ENCODE data around the gene IFNA6.

DNA sequence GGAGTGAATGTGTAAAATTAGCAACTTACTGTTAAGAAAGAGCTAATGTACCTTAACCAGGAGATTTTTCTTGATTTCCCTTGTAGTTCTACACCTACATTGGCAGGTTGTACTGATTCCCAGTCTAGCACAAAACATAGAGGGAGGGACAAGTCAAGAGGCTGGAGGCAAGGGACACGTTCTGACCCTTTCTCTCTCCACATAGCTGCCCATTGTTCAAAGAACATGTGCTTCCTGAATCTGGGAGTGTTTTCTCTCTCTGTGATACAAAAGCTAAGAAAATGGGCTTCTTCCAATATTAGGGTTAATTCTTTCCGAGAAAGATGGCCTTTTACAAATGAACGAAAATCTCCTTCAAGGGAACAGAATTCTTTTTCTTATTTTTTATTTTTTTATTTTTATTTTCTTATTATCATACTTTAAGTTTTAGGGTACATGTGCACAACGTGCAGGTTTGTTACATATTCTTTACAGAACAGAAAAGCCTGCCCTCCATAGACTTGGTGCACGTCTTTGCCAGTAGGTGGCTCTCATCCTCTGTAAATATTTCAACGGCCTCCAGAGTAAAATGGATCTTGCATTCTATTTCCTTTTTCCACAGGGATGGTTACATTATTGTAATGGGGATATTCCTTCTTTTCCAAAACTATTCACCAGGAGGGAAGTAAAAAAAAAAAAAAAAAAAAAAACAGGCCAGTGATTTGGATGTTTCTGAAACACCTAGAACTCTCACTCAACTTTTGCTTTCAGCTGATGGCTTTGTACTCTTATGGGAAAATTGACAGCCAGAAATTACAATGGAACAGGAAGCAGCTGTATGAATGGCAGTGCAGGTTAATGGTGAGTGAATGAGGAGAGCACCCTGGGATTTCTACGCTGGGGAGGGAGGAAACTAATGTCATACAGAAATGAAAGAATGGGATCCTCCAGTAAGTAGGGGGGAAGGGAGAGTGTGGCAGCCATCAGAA, 32.4 kb downstream of the IFNA6 start:
- TF ChIP-seq RAD51 (IDR thresholded peaks at IDR 0.05) (no peak), POLR2AphosphoS5 (IDR thresholded peaks at IDR 0.05; ENCODE audit: low read length) (no peak), NFYB (IDR thresholded peaks at IDR 0.05; ENCODE audit: insufficient read depth, low read depth, low read length) (no peak), SUZ12 (IDR thresholded peaks at IDR 0.05; ENCODE audit: unreplicated experiment) (no peak), CHD1 (IDR thresholded peaks at IDR 0.05; ENCODE audit: low read depth, low read length) (no peak), EZH2 (IDR thresholded peaks at IDR 0.05; ENCODE audit: borderline replicate concordance, control insufficient read depth, low read depth, low read length) (no peak), POLR2AphosphoS2 (IDR thresholded peaks at IDR 0.05; ENCODE audit: low read depth, low read length) (no peak), BACH1 (IDR thresholded peaks at IDR 0.05; ENCODE audit: borderline replicate concordance) (no peak), RCOR1 (conservative IDR thresholded peaks at IDR 0.05; ENCODE audit: low read depth, low read length) (no peak)
- TF ChIP-seq, protein P1, sequence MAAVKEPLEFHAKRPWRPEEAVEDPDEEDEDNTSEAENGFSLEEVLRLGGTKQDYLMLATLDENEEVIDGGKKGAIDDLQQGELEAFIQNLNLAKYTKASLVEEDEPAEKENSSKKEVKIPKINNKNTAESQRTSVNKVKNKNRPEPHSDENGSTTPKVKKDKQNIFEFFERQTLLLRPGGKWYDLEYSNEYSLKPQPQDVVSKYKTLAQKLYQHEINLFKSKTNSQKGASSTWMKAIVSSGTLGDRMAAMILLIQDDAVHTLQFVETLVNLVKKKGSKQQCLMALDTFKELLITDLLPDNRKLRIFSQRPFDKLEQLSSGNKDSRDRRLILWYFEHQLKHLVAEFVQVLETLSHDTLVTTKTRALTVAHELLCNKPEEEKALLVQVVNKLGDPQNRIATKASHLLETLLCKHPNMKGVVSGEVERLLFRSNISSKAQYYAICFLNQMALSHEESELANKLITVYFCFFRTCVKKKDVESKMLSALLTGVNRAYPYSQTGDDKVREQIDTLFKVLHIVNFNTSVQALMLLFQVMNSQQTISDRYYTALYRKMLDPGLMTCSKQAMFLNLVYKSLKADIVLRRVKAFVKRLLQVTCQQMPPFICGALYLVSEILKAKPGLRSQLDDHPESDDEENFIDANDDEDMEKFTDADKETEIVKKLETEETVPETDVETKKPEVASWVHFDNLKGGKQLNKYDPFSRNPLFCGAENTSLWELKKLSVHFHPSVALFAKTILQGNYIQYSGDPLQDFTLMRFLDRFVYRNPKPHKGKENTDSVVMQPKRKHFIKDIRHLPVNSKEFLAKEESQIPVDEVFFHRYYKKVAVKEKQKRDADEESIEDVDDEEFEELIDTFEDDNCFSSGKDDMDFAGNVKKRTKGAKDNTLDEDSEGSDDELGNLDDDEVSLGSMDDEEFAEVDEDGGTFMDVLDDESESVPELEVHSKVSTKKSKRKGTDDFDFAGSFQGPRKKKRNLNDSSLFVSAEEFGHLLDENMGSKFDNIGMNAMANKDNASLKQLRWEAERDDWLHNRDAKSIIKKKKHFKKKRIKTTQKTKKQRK (IDR thresholded peaks at IDR 0.05; ENCODE audit: low read depth, low read length): no peak
- TF ChIP-seq, protein P2, sequence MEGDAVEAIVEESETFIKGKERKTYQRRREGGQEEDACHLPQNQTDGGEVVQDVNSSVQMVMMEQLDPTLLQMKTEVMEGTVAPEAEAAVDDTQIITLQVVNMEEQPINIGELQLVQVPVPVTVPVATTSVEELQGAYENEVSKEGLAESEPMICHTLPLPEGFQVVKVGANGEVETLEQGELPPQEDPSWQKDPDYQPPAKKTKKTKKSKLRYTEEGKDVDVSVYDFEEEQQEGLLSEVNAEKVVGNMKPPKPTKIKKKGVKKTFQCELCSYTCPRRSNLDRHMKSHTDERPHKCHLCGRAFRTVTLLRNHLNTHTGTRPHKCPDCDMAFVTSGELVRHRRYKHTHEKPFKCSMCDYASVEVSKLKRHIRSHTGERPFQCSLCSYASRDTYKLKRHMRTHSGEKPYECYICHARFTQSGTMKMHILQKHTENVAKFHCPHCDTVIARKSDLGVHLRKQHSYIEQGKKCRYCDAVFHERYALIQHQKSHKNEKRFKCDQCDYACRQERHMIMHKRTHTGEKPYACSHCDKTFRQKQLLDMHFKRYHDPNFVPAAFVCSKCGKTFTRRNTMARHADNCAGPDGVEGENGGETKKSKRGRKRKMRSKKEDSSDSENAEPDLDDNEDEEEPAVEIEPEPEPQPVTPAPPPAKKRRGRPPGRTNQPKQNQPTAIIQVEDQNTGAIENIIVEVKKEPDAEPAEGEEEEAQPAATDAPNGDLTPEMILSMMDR (IDR thresholded peaks at IDR 0.05 in 2 of 3, conservative IDR thresholded peaks at IDR 0.05 in 1 of 3; ENCODE audit: control insufficient read depth in 2 of 3, extremely low read depth in 1 of 3, insufficient read depth in 1 of 3, low read depth in 3 of 3, low read length in 3 of 3): peak; percentile 59 to 74 (median 66)
